Vagina (tissue), 2 donors: ENCODE data around the gene SPEM1. TPM values are rescaled to one million over a fixed set of nuclear protein-coding genes. Genes with fewer than 3 reads are reported as not detected.

Source experiments
- DNase-seq, 2 donors: peaks; one replicate each; pipeline ENCODE4 v3.0.0-alpha.2; 2017; ENCODE audit errors: extremely low spot score in 2 of 2
- H3K27ac ChIP-seq: fragments of 200-600 bp; sonication (generic); one replicate; pipeline ENCODE4 v1.5.1; 2019
- H3K27me3 ChIP-seq: fragments of 200-600 bp; sonication (generic); one replicate; pipeline ENCODE4 v1.5.1; 2019
- H3K36me3 ChIP-seq, 2 donors: fragments of 200-600 bp; sonication (generic); one replicate each; pipeline ENCODE4 v1.5.1; 2017 to 2019
- H3K4me1 ChIP-seq: fragments of 200-600 bp; sonication (generic); one replicate; pipeline ENCODE4 v1.5.1; 2019
- H3K4me3 ChIP-seq, 2 donors: fragments of 200-600 bp; sonication (generic); 1 replicate in 1 of 2; 2 replicates in 1 of 2; pipeline ENCODE4 v1.5.1; 2016 to 2019
- H3K9me3 ChIP-seq: fragments of 200-600 bp; sonication (generic); one replicate; pipeline ENCODE4 v1.5.1; 2019
- POLR2A ChIP-seq, 2 donors: fragments of 450-650 bp; IDR thresholded peaks; one replicate each; pipeline ENCODE4 v1.6.1; 2017; ENCODE audit warnings: antibody characterized with exemption in 2 of 2, mild to moderate bottlenecking in 2 of 2, moderate library complexity in 2 of 2
- POLR2AphosphoS5 ChIP-seq, 2 donors: sonication (generic); formaldehyde crosslinking; IDR thresholded peaks; one replicate each; pipeline ENCODE4 v1.9.0; 2017; ENCODE audit warnings: antibody characterized with exemption in 2 of 2, mild to moderate bottlenecking in 2 of 2, low read depth in 1 of 2; ENCODE audit not compliant: insufficient read depth in 1 of 2
- intact Hi-C: fragments of 100-400 bp; cut with DNase I; formaldehyde crosslinking; loops from one replicate; pipeline ENCODE4 v1.15.1; 2023
- total RNA-seq: library from RNA; depleted of rRNA; stranded (reverse); fragments of >200 nt; gene quantifications from one replicate; pipeline ENCODE4 v1.2.3, GENCODE V29; 2016
- TF ChIP-seq, protein P1 (sequence below), 3 experiments: fragments of 450-650 bp in 2 of 3; fragments of 200-600 bp in 1 of 3; sonication (generic) in 1 of 3; IDR thresholded peaks; one replicate each; pipeline ENCODE4 v1.5.1; 2017 to 2019; ENCODE audit warnings: antibody characterized with exemption in 3 of 3, mild to moderate bottlenecking in 2 of 3, moderate library complexity in 2 of 3

Gene SPEM1
- total RNA-seq, 1 donor from 2014 or later: not detected

DNA sequence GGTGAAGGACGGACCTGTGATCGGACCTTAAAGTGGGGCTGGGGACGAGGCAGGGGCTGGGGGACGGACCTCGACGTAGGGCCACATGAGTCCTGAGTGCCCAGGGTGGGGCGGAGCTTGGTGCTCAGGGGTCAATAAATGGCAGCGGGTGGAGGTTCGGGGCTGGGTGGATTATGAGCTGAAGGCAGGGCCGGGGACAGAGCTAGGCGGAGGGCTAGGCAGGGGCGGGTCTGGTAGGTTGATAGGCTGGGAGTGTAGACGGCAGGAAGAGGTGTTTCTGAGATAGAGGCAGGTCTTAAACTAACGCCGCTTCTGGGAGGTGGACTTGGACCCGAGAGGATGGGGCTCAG lies 25.5 kb downstream of the SPEM1 start:
- no peak for TF ChIP-seq POLR2AphosphoS5 (IDR thresholded peaks at IDR 0.05; ENCODE audit: insufficient read depth in 1 of 2, low read depth in 1 of 2)
- no peak for TF ChIP-seq POLR2A (IDR thresholded peaks at IDR 0.05)
- TF ChIP-seq, protein P1, sequence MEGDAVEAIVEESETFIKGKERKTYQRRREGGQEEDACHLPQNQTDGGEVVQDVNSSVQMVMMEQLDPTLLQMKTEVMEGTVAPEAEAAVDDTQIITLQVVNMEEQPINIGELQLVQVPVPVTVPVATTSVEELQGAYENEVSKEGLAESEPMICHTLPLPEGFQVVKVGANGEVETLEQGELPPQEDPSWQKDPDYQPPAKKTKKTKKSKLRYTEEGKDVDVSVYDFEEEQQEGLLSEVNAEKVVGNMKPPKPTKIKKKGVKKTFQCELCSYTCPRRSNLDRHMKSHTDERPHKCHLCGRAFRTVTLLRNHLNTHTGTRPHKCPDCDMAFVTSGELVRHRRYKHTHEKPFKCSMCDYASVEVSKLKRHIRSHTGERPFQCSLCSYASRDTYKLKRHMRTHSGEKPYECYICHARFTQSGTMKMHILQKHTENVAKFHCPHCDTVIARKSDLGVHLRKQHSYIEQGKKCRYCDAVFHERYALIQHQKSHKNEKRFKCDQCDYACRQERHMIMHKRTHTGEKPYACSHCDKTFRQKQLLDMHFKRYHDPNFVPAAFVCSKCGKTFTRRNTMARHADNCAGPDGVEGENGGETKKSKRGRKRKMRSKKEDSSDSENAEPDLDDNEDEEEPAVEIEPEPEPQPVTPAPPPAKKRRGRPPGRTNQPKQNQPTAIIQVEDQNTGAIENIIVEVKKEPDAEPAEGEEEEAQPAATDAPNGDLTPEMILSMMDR (IDR thresholded peaks at IDR 0.05): no peak
- Histone ChIP-seq H3K36me3 (no peaks in the 10 kb centered on the region), H3K4me3 (peak overlapping the region; percentile 32 to 33), H3K9me3 (no peaks in the 10 kb centered on the region), H3K27ac (peak overlapping the region; percentile 58), H3K4me1 (peaks cover 29% of the 10 kb centered on the region), H3K27me3 (no peaks in the 10 kb centered on the region)
- no peak for DNase-seq
- intact Hi-C loops: no loop called here

DNA sequence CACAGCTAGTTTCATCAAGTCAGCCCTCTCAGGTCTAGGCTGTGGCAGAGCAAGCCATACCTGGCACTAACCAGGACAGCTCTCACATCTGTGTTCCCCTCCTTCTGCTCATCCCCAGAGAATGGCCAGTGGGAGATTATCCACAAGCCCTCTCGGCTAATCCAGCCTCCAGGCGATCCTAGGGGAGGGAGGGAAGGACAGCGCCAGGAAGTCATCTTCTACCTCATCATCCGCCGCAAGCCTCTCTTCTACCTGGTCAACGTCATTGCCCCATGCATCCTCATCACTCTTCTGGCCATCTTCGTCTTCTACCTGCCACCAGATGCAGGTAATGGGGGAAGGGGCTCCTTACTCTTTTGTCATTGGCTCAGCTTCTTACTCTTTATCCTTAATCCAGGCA lies 28.3 kb downstream of the SPEM1 start:
- Histone ChIP-seq H3K4me3 (no peak overlapping the region), H3K27me3 (no peaks in the 10 kb centered on the region), H3K4me1 (peaks cover 24% of the 10 kb centered on the region), H3K9me3 (no peaks in the 10 kb centered on the region), H3K36me3 (no peaks in the 10 kb centered on the region), H3K27ac (no peak overlapping the region)
- intact Hi-C loops: no loop called here
- DNase-seq: no peak
- TF ChIP-seq POLR2AphosphoS5 (IDR thresholded peaks at IDR 0.05; ENCODE audit: insufficient read depth in 1 of 2, low read depth in 1 of 2): no peak
- TF ChIP-seq POLR2A (IDR thresholded peaks at IDR 0.05): no peak
- TF ChIP-seq, protein P1 (IDR thresholded peaks at IDR 0.05): no peak

DNA sequence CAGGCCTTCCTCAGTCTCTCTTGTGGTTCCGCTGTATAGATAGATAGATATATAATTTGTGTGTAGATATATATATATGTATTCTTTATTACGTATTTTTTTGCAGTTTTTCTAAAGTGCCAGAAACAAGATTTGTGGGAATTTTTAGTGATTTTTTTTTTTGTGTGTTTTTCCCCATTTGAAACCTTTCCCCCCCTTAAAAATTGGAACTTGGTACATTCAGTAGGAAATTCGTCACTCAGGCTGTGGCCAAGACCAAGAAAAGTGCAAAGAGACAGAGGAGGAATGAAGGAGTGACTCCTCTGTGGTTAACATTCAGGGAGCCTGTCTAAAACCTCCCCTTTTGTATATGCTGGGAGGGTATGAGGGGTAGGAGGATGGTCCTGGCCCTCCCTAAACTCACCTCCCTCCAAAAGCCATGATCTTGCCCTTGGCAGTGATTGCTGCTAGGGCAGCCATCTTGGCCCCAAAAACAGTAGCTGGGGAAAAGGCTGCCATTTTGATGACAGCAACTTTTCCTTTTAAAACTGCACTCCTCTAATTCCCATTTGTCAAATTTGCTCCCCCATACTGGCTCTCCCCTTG lies 39.9 kb downstream of the SPEM1 start:
- H3K36me3 ChIP-seq: peaks cover 0 to 25% of the 10 kb centered on the region in 2 donors
- peaks cover 21% of the 10 kb centered on the region for H3K4me1 ChIP-seq
- no peak for DNase-seq
- H3K4me3 ChIP-seq: no peak overlapping the region
- H3K9me3 ChIP-seq: no peaks in the 10 kb centered on the region
- no peaks in the 10 kb centered on the region for H3K27me3 ChIP-seq
- no peak overlapping the region for H3K27ac ChIP-seq
- TF ChIP-seq POLR2AphosphoS5 (IDR thresholded peaks at IDR 0.05; ENCODE audit: insufficient read depth in 1 of 2, low read depth in 1 of 2): no peak
- TF ChIP-seq, protein P1 (IDR thresholded peaks at IDR 0.05): no peak
- TF ChIP-seq POLR2A (IDR thresholded peaks at IDR 0.05): no peak
- intact Hi-C loops: no loop called here

DNA sequence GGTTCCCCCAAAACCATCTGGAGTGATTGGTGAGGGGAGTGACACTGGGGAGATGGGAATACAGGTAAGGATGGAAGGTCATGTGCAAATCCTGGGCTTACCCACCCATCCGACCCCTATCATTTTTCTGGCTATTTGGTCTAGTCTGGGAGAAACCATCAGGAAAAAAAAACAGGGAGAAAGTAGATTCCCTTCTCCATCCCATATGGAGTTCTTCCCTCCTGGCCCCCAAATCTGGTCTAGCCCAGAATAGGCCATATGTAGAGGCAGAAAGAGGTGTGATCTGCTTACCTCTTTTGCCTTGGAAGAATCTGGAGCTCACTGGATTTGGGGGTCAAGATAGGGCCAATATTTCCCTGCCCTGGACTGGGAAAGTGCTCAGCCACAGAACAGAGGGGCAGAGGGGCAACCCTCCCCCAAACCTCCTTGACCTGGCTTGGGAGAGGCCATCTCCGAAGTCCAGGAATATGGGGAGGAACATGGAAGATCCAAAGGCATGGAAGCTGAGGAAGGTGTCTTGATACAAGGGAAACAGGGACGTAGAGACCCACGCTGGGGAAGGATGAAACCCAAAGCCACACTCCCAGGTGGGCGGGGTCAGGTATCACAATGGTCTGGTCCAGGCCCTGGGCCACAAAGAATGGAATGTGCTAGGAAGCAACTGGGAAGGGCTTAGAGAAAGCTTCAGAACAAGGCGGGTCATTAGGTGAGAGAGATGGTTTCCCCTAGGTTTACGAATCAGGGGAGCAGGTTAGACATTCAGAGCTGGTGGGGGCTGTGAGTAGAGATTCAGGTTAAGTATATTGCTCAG lies 40.9 kb downstream of the SPEM1 start:
- Histone ChIP-seq H3K27me3 (no peaks in the 10 kb centered on the region), H3K4me1 (peaks cover 28% of the 10 kb centered on the region), H3K27ac (no peak overlapping the region), H3K4me3 (no peak overlapping the region), H3K9me3 (no peaks in the 10 kb centered on the region), H3K36me3 (peaks cover 0 to 35% of the 10 kb centered on the region in 2 donors)
- intact Hi-C loops: no loop called here
- DNase-seq: no peak
- no peak for TF ChIP-seq POLR2A (IDR thresholded peaks at IDR 0.05)
- TF ChIP-seq, protein P1 (IDR thresholded peaks at IDR 0.05): no peak
- TF ChIP-seq POLR2AphosphoS5 (IDR thresholded peaks at IDR 0.05; ENCODE audit: insufficient read depth in 1 of 2, low read depth in 1 of 2): no peak
